Keratinocyte (primary cell): Measurements from ENCODE around the gene CAMSAP3. TPM values are rescaled to one million over a fixed set of nuclear protein-coding genes. Genes with fewer than 3 reads are reported as not detected.

Experiments
- DNase-seq: peaks from one replicate; pipeline ENCODE4 v3.0.0-alpha.2; 2011; ENCODE audit warnings: low read depth, missing footprints, low spot score
- FAIRE-seq: peaks from 2 replicates; lab custom pipeline; 2011; peaks lifted over from hg19 to GRCh38; lab: Jason Lieb, UNC
- H2AFZ ChIP-seq: 2 replicates; pipeline ENCODE4 v1.6.0; 2012; ENCODE audit warnings: low read length, control low read depth, inconsistent platforms; ENCODE audit not compliant: control insufficient read depth
- H3K27ac ChIP-seq: 2 replicates; pipeline ENCODE4 v1.5.1; 2011; ENCODE audit warnings: low read length; ENCODE audit not compliant: control insufficient read depth, insufficient read depth
- H3K27me3 ChIP-seq: 3 replicates; pipeline ENCODE4 v1.6.0; 2011; ENCODE audit warnings: low read length; ENCODE audit not compliant: control insufficient read depth, insufficient read depth; ENCODE audit errors: extremely low read depth
- H3K36me3 ChIP-seq, 2 experiments: 2 replicates in 1 of 2; 3 replicates in 1 of 2; pipeline ENCODE4 v1.5.1; 2011; ENCODE audit warnings: low read length in 2 of 2, mild to moderate bottlenecking in 1 of 2; ENCODE audit not compliant: control insufficient read depth in 2 of 2, insufficient read depth in 2 of 2; ENCODE audit errors: extremely low read depth in 1 of 2
- H3K4me1 ChIP-seq: 3 replicates; pipeline ENCODE4 v1.5.1; 2011; ENCODE audit warnings: low read length; ENCODE audit not compliant: control insufficient read depth, insufficient read depth; ENCODE audit errors: extremely low read depth
- H3K4me2 ChIP-seq: 3 replicates; pipeline ENCODE4 v1.6.0; 2011; ENCODE audit warnings: low read depth, low read length; ENCODE audit not compliant: control insufficient read depth, insufficient read depth; ENCODE audit errors: extremely low read depth
- H3K4me3 ChIP-seq, 3 experiments: fragments of 200-600 bp in 1 of 3; sonication (generic) in 1 of 3; 2 replicates in 2 of 3; 3 replicates in 1 of 3; pipeline ENCODE4 v1.5.1; 2011 to 2016; ENCODE audit warnings: low read length in 3 of 3, mild to moderate bottlenecking in 3 of 3, control low read depth in 2 of 3, inconsistent platforms in 1 of 3, low read depth in 1 of 3, mixed read lengths in 1 of 3, mixed run types in 1 of 3, moderate library complexity in 1 of 3; ENCODE audit not compliant: control insufficient read depth in 2 of 3, insufficient read depth in 2 of 3; ENCODE audit errors: extremely low read depth in 1 of 3
- H3K79me2 ChIP-seq: 2 replicates; pipeline ENCODE4 v1.6.0; 2012; ENCODE audit warnings: low read length; ENCODE audit not compliant: control insufficient read depth, insufficient read depth
- H3K9ac ChIP-seq: 3 replicates; pipeline ENCODE4 v1.6.0; 2011; ENCODE audit warnings: low read length; ENCODE audit not compliant: control insufficient read depth, insufficient read depth; ENCODE audit errors: extremely low read depth
- H3K9me1 ChIP-seq: 3 replicates; pipeline ENCODE4 v1.6.0; 2011; ENCODE audit warnings: low read length; ENCODE audit not compliant: control insufficient read depth, insufficient read depth; ENCODE audit errors: extremely low read depth
- H3K9me3 ChIP-seq: 2 replicates; pipeline ENCODE4 v1.5.1; 2012; ENCODE audit warnings: low read depth, low read length; ENCODE audit not compliant: control insufficient read depth
- H4K20me1 ChIP-seq: 3 replicates; pipeline ENCODE4 v1.6.0; 2011; ENCODE audit warnings: low read length; ENCODE audit not compliant: control insufficient read depth, insufficient read depth; ENCODE audit errors: extremely low read depth
- EZH2 ChIP-seq: IDR thresholded peaks from one replicate; pipeline ENCODE4 v1.6.1; 2012; ENCODE audit warnings: inconsistent platforms, mild to moderate bottlenecking, low read length, moderate library complexity
- dilution Hi-C: fragments of 300-500 bp; cut with MboI; formaldehyde crosslinking; loops from one replicate; pipeline ENCODE4 v1.7.0; 2020; ENCODE audit warnings: low sequenced_read_pairs; ENCODE audit not compliant: extremely low pct_ligation_motif_present
- polyA plus RNA-seq, 5 experiments: library from polyadenylated mRNA; depleted of rRNA in 3 of 5; stranded (reverse) in 3 of 5; stranded (forward) in 1 of 5; unstranded in 1 of 5; fragments of >200 nt; gene quantifications; 1 replicate in 1 of 5; 2 replicates in 3 of 5; 3 replicates in 1 of 5; pipeline versions ENCODE4 v1.2.1 to v1.2.3, GENCODE V29; 2011 to 2012; ENCODE audit warnings: missing spikeins in 2 of 5, low read depth in 1 of 5, low replicate concordance in 1 of 5
- small RNA-seq, 3 experiments: library from RNA; depleted of rRNA; stranded (forward); fragments of <200 nt; gene quantifications; one replicate each; pipeline ENCODE3, GENCODE V24; 2012; ENCODE audit warnings: low read depth in 3 of 3, low replicate concordance in 1 of 3; ENCODE audit not compliant: insufficient read length in 3 of 3
- TF ChIP-seq, protein P1 (sequence below), 3 experiments: IDR thresholded peaks in 1 of 3; conservative IDR thresholded peaks in 1 of 3; optimal IDR thresholded peaks in 1 of 3; 2 replicates in 2 of 3; 3 replicates in 1 of 3; pipeline versions ENCODE3 to v1.5.1; 2011; ENCODE audit warnings: low read length in 3 of 3, mild to moderate bottlenecking in 3 of 3, moderate library complexity in 2 of 3, control low read depth in 1 of 3, inconsistent platforms in 1 of 3; ENCODE audit not compliant: insufficient read depth in 2 of 3; ENCODE audit errors: extremely low read depth in 1 of 3

CAMSAP3 gene
- polyA plus RNA-seq, 1 donor (not counting 4 experiments of a cell fraction or from before 2014, with no cell fraction given), result 2.4 TPM

DNA sequence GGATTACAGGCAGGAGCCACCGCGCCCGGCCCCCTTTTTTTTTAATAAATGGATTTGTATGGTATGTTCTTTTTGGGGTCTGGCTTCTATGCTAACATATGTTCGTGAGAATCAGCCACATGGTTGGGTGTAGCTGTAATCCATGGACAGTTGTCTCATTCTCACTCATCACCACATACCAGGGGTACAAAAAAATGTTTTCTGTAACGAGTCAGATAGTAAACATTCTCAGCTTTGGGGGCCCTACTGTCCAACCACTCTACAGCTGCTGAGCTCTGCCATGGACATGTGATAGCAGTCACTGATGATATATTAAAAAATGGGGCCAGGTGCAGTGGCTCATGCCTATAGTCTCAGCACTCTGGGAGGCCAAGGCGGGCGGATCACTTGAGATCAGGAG is 68.0 kb downstream of the CAMSAP3 start:
- FAIRE-seq (no peak), DNase-seq (no peak)
- no peaks in the 10 kb centered on the region for H3K9me1 ChIP-seq
- H4K20me1 ChIP-seq, result no peaks in the 10 kb centered on the region
- no peaks in the 10 kb centered on the region for H3K9me3 ChIP-seq
- no peak overlapping the region for H3K27ac ChIP-seq
- H3K4me3 ChIP-seq, result no peak overlapping the region
- H3K27me3 ChIP-seq, result peaks cover under 1% of the 10 kb centered on the region
- H3K36me3 ChIP-seq, result no peaks in the 10 kb centered on the region
- H3K4me1 ChIP-seq, result no peaks in the 10 kb centered on the region
- no peaks in the 10 kb centered on the region for H3K79me2 ChIP-seq
- H3K9ac ChIP-seq, result no peak overlapping the region
- no peak overlapping the region for H3K4me2 ChIP-seq
- H2AFZ ChIP-seq, result no peak overlapping the region
- dilution Hi-C loops, result no loop called here
- TF ChIP-seq, protein P1, sequence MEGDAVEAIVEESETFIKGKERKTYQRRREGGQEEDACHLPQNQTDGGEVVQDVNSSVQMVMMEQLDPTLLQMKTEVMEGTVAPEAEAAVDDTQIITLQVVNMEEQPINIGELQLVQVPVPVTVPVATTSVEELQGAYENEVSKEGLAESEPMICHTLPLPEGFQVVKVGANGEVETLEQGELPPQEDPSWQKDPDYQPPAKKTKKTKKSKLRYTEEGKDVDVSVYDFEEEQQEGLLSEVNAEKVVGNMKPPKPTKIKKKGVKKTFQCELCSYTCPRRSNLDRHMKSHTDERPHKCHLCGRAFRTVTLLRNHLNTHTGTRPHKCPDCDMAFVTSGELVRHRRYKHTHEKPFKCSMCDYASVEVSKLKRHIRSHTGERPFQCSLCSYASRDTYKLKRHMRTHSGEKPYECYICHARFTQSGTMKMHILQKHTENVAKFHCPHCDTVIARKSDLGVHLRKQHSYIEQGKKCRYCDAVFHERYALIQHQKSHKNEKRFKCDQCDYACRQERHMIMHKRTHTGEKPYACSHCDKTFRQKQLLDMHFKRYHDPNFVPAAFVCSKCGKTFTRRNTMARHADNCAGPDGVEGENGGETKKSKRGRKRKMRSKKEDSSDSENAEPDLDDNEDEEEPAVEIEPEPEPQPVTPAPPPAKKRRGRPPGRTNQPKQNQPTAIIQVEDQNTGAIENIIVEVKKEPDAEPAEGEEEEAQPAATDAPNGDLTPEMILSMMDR (optimal IDR thresholded peaks at IDR 0.05 in 1 of 3, IDR thresholded peaks at IDR 0.05 in 1 of 3, conservative IDR thresholded peaks at IDR 0.05 in 1 of 3; ENCODE audit: extremely low read depth in 1 of 3, insufficient read depth in 2 of 3, low read length in 3 of 3), result no peak
- no peak for TF ChIP-seq EZH2

GRCh38 chr19:7665076-7665475 is 69.4 kb downstream of the CAMSAP3 start:
- no peak for FAIRE-seq
- dilution Hi-C loops, result no loop called here
- no peaks in the 10 kb centered on the region for H3K36me3 ChIP-seq

More at GRCh38 chr19:7665076-7665475, 69.4 kb downstream of the CAMSAP3 start:
- Histone ChIP-seq H3K9me1 (no peaks in the 10 kb centered on the region), H3K27ac (no peak overlapping the region), H3K9ac (no peak overlapping the region), H2AFZ (no peak overlapping the region), H3K9me3 (no peaks in the 10 kb centered on the region), H3K4me3 (no peak overlapping the region), H3K4me1 (no peaks in the 10 kb centered on the region), H3K4me2 (no peak overlapping the region), H3K27me3 (peaks cover 12% of the 10 kb centered on the region), H4K20me1 (no peaks in the 10 kb centered on the region), H3K79me2 (no peaks in the 10 kb centered on the region)
- no peak for TF ChIP-seq EZH2
- TF ChIP-seq, protein P1 (optimal IDR thresholded peaks at IDR 0.05 in 1 of 3, IDR thresholded peaks at IDR 0.05 in 1 of 3, conservative IDR thresholded peaks at IDR 0.05 in 1 of 3; ENCODE audit: extremely low read depth in 1 of 3, insufficient read depth in 2 of 3, low read length in 3 of 3), result no peak
- DNase-seq, result no peak

Small RNA genes lying within 50 kb of the gene (small RNA-seq; reads per million reads assigned to genes)
- 0 reads per million in 3 experiments for gene MIR6792

Other genes with a start within 250 kb of the CAMSAP3 start
- 7.9 to 11.7 TPM (median 11.4 TPM) in 3 replicates for gene ARHGEF18, start 246.9 kb upstream of the CAMSAP3 start, polyA plus RNA-seq
- gene PEX11G, start 106.8 kb upstream of the CAMSAP3 start, polyA plus RNA-seq, result 1.1 to 2.7 TPM (median 1.3 TPM) in 3 replicates
- 8.5 to 15.9 TPM (median 10.0 TPM) in 3 replicates for gene ZNF358, start 79.8 kb upstream of the CAMSAP3 start, polyA plus RNA-seq
- 14.0 to 36.0 TPM (median 15.5 TPM) in 3 replicates for gene MCOLN1, start 73.2 kb upstream of the CAMSAP3 start, polyA plus RNA-seq
- 22.4 to 40.0 TPM (median 33.1 TPM) in 3 replicates for gene PNPLA6, start 60.1 kb upstream of the CAMSAP3 start, polyA plus RNA-seq
- 15.6 to 22.9 TPM (median 17.7 TPM) in 3 replicates for gene XAB2, start 33.7 kb downstream of the CAMSAP3 start, polyA plus RNA-seq
- 32.8 to 85.8 TPM (median 51.5 TPM) in 3 replicates for gene PET100, start 33.9 kb downstream of the CAMSAP3 start, polyA plus RNA-seq
- gene PCP2, start 37.9 kb downstream of the CAMSAP3 start, polyA plus RNA-seq, result not detected in 3 replicates
- 58.8 to 88.7 TPM (median 63.6 TPM) in 3 replicates for gene STXBP2, start 41.2 kb downstream of the CAMSAP3 start, polyA plus RNA-seq
- gene RETN, start 73.2 kb downstream of the CAMSAP3 start, polyA plus RNA-seq, result not detected in 3 replicates
- gene MCEMP1, start 81.2 kb downstream of the CAMSAP3 start, polyA plus RNA-seq, result 0.09 TPM in 1 of 3 replicates, not detected in the others
- 27.7 to 141 TPM (median 54.8 TPM) in 3 replicates for gene TRAPPC5, start 85.0 kb downstream of the CAMSAP3 start, polyA plus RNA-seq
- 0.14 TPM in 1 of 3 replicates, not detected in the others for gene FCER2, start 106.3 kb downstream of the CAMSAP3 start, polyA plus RNA-seq
- not detected in 3 replicates for gene CLEC4G, start 136.2 kb downstream of the CAMSAP3 start, polyA plus RNA-seq
- not detected in 3 replicates for gene CD209, start 151.7 kb downstream of the CAMSAP3 start, polyA plus RNA-seq
- 0.03 TPM in 1 of 3 replicates, not detected in the others for gene CLEC4M, start 167.4 kb downstream of the CAMSAP3 start, polyA plus RNA-seq
- gene EVI5L, start 234.4 kb downstream of the CAMSAP3 start, polyA plus RNA-seq, result 7.5 to 14.8 TPM (median 8.5 TPM) in 3 replicates